OCI-LY7 (cell line): ENCODE data around the gene LCP1. TPM values are rescaled to one million over a fixed set of nuclear protein-coding genes. Genes with fewer than 3 reads are reported as not detected.

ENCODE experiments used
- BruUV-seq: library from RNA; stranded (reverse); fragments of 400-500 nt; replicated peaks from 2 replicates; lab custom pipeline; 2021; lab: Mats Ljungman, UMichigan
- CTCF ChIA-PET: fragments of 300-600 bp; sonication (Branson Sonifier 250); formaldehyde crosslinking; loops from one replicate; lab custom pipeline; 2022; ENCODE audit warnings: antibody characterized with exemption; ENCODE audit not compliant: unreplicated experiment; lab: Charles Lee
- POLR2A ChIA-PET: fragments of 300-600 bp; sonication (Branson Sonifier 250); formaldehyde crosslinking; loops from one replicate; lab custom pipeline; 2022; ENCODE audit warnings: antibody characterized with exemption; lab: Charles Lee
- DNase-seq: peaks from one replicate; pipeline ENCODE4 v3.0.0-alpha.2; 2015; ENCODE audit warnings: low spot score
- H2AFZ ChIP-seq: fragments of 200-600 bp; sonication (generic), shearing (Covaris generic); 2 replicates; pipeline ENCODE4 v1.6.1; 2014; ENCODE audit warnings: mild to moderate bottlenecking, antibody characterized with exemption, low read length, moderate library complexity
- H3K27ac ChIP-seq: fragments of 200-600 bp; sonication (generic); 2 replicates; pipeline ENCODE4 v1.5.1; 2014; ENCODE audit warnings: mixed run types, low read depth, mild to moderate bottlenecking, moderate library complexity, low read length, inconsistent platforms; ENCODE audit not compliant: poor library complexity, severe bottlenecking
- H3K36me3 ChIP-seq: fragments of 200-600 bp; sonication (generic); 2 replicates; pipeline ENCODE4 v1.6.1; 2014; ENCODE audit warnings: mild to moderate bottlenecking, antibody characterized with exemption, low read length, moderate library complexity, mixed read lengths; ENCODE audit not compliant: insufficient read depth
- H3K4me1 ChIP-seq: fragments of 200-600 bp; sonication (generic); 2 replicates; pipeline ENCODE4 v1.5.1; 2014; ENCODE audit warnings: mild to moderate bottlenecking, low read length; ENCODE audit not compliant: insufficient read depth, poor library complexity, severe bottlenecking
- H3K4me2 ChIP-seq: fragments of 200-600 bp; sonication (generic); 2 replicates; pipeline ENCODE4 v1.6.1; 2014; ENCODE audit warnings: mild to moderate bottlenecking, low read length
- H3K4me3 ChIP-seq: fragments of 200-600 bp; sonication (generic); 2 replicates; pipeline ENCODE4 v1.5.1; 2014; ENCODE audit warnings: mild to moderate bottlenecking, low read depth, low read length; ENCODE audit not compliant: poor library complexity, severe bottlenecking
- H3K79me2 ChIP-seq: fragments of 200-600 bp; sonication (generic); 2 replicates; pipeline ENCODE4 v1.6.1; 2016; ENCODE audit warnings: low read depth, mild to moderate bottlenecking, low read length, moderate library complexity, mixed read lengths; ENCODE audit not compliant: insufficient read depth
- H3K9me2 ChIP-seq: fragments of 200-600 bp; sonication (generic); 2 replicates; pipeline ENCODE4 v1.6.1; 2016; ENCODE audit warnings: mild to moderate bottlenecking, low read length, mixed read lengths; ENCODE audit not compliant: insufficient read depth
- H3K9me3 ChIP-seq: fragments of 200-600 bp; sonication (generic); 2 replicates; pipeline ENCODE4 v1.6.1; 2014; ENCODE audit warnings: mild to moderate bottlenecking, mixed run types, low read length, mixed read lengths
- H4K20me1 ChIP-seq: fragments of 200-600 bp; sonication (generic); 2 replicates; pipeline ENCODE4 v1.6.1; 2014; ENCODE audit warnings: mild to moderate bottlenecking, antibody characterized with exemption, low read length, moderate library complexity, mixed read lengths; ENCODE audit not compliant: insufficient read depth
- CTCF ChIP-seq: fragments of 200-600 bp; sonication (generic); conservative IDR thresholded peaks from 2 replicates; pipeline ENCODE4 v1.5.1; 2014; ENCODE audit warnings: mild to moderate bottlenecking, antibody characterized with exemption, low read length, moderate library complexity, mixed read lengths
- EZH2phosphoT487 ChIP-seq: fragments of 200-600 bp; sonication (generic); IDR thresholded peaks from 2 replicates; pipeline ENCODE4 v1.6.1; 2018; ENCODE audit warnings: low read depth, borderline replicate concordance, mild to moderate bottlenecking, mixed run types, antibody characterized with exemption, low read length, moderate library complexity, mixed read lengths
- intact Hi-C: fragments of 100-400 bp; cut with micrococcal nuclease; formaldehyde crosslinking; loops from one replicate; pipeline ENCODE4 v1.10.0; 2022; ENCODE audit not compliant: unreplicated experiment
- total RNA-seq, 2 experiments: library from RNA; depleted of rRNA in 1 of 2; stranded (reverse); fragments of >200 nt in 1 of 2; shearing (Covaris generic) in 1 of 2; gene quantifications; 2 replicates each; pipeline ENCODE4 v1.2.3, GENCODE V29; 2014 to 2022

The LCP1 gene
- total RNA-seq, 2 experiments from 2014 or later = 292 to 565 TPM

DNA sequence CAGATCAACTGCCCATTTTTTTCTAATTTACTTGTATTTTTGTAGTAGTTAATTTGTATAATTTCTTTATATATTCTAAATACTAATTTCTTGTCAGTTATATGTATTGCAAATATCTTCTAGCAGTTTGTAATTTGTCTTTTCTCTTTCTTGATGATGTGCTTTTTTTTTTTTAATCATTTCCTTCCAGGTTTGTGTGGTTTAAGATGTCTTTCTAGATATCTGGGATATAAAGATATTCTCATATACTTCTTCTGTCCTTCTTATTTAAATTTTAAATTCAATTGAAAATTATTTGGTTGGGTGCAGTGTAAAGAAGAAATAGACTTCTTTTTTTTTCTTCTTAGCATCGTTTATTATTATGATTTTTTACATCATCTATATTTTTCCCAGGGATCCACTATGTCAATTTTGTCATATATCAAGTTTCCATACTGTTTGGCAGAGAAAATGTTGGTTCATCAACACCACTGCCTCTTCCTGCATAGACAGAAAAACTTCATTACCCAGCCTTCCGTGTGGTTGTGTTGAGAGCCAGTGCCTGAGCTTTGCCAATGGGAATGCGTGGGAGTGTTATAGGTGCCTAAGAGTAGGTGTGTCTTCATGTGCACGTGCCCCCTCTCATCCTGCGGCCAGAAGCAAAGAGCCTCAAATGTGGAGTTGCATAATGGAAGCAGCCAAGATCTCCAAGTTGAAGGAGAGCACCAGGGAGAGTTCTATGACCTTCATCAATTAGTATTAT is 93.0 kb downstream of the LCP1 start:
- Histone ChIP-seq H3K9me3 (no peaks in the 10 kb centered on the region), H3K4me3 (no peak overlapping the region), H3K4me2 (no peak overlapping the region), H3K79me2 (no peaks in the 10 kb centered on the region), H3K36me3 (no peaks in the 10 kb centered on the region), H3K27ac (no peak overlapping the region), H4K20me1 (no peaks in the 10 kb centered on the region), H3K4me1 (no peaks in the 10 kb centered on the region), H2AFZ (no peak overlapping the region), H3K9me2 (no peaks in the 10 kb centered on the region)
- TF ChIP-seq EZH2phosphoT487 (no peak), CTCF (no peak)
- BruUV-seq = no TSS peak
- intact Hi-C loops = no loop called here
- DNase-seq = no peak
- ChIA-PET POLR2A (no interaction called here), CTCF (no interaction called here)

- Histone ChIP-seq H4K20me1 (no peaks in the 10 kb centered on the region), H3K4me2 (no peak overlapping the region), H3K9me3 (no peaks in the 10 kb centered on the region), H2AFZ (no peak overlapping the region), H3K27ac (no peak overlapping the region), H3K4me1 (no peaks in the 10 kb centered on the region), H3K9me2 (no peaks in the 10 kb centered on the region), H3K4me3 (no peak overlapping the region), H3K36me3 (no peaks in the 10 kb centered on the region), H3K79me2 (no peaks in the 10 kb centered on the region)
- no TSS peak for BruUV-seq
- ChIA-PET POLR2A (no interaction called here), CTCF (no interaction called here)
- TF ChIP-seq CTCF (no peak), EZH2phosphoT487 (no peak)
- intact Hi-C loops = no loop called here
- no peak for DNase-seq
Observed at GRCh38 chr13:46087481-46087880, 94.5 kb downstream of the LCP1 start.

DNA sequence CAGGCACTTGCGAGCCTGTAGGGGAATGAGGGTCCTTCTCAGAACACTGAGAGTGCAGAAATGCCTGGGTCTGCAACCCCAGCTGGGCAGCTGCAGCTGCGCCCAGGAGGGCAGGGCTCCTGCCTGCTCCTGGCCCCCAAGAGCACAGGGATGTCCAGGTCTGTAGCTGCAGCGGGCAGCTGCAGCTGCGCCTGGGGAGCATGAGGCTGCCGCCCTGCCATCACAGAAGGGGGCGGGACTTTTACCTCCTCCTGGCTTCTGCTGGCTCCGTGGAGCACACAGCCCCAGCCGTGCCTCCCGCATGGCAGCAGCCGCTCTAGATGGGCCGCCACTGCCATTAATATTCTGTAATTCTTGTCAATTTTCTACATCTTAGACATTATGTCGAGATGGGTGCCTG is 95.0 kb downstream of the LCP1 start:
- Histone ChIP-seq H3K4me1 (no peaks in the 10 kb centered on the region), H3K4me3 (no peak overlapping the region), H3K4me2 (no peak overlapping the region), H3K79me2 (no peaks in the 10 kb centered on the region), H3K9me3 (no peaks in the 10 kb centered on the region), H3K27ac (no peak overlapping the region), H3K36me3 (no peaks in the 10 kb centered on the region), H3K9me2 (no peaks in the 10 kb centered on the region), H2AFZ (no peak overlapping the region), H4K20me1 (no peaks in the 10 kb centered on the region)
- TF ChIP-seq EZH2phosphoT487 (no peak), CTCF (no peak)
- no peak for DNase-seq
- intact Hi-C loops = no loop called here
- POLR2A ChIA-PET = no interaction called here
- CTCF ChIA-PET = no interaction called here
- no TSS peak for BruUV-seq
